Nasal cavity respiratory epithelium epithelial cell of viscerocranial mucosa (primary cell): Measurements from ENCODE around the gene PPP2R1B. TPM values are rescaled to one million over a fixed set of nuclear protein-coding genes. Genes with fewer than 3 reads are reported as not detected.

Experiments used
- total RNA-seq: library from RNA; depleted of rRNA; stranded (reverse); fragments of >200 nt; gene quantifications from 2 replicates; pipeline ENCODE4 v1.2.3, GENCODE V29; 2014

PPP2R1B gene
- total RNA-seq = 28.4 and 33.4 TPM in 2 replicates

DNA sequence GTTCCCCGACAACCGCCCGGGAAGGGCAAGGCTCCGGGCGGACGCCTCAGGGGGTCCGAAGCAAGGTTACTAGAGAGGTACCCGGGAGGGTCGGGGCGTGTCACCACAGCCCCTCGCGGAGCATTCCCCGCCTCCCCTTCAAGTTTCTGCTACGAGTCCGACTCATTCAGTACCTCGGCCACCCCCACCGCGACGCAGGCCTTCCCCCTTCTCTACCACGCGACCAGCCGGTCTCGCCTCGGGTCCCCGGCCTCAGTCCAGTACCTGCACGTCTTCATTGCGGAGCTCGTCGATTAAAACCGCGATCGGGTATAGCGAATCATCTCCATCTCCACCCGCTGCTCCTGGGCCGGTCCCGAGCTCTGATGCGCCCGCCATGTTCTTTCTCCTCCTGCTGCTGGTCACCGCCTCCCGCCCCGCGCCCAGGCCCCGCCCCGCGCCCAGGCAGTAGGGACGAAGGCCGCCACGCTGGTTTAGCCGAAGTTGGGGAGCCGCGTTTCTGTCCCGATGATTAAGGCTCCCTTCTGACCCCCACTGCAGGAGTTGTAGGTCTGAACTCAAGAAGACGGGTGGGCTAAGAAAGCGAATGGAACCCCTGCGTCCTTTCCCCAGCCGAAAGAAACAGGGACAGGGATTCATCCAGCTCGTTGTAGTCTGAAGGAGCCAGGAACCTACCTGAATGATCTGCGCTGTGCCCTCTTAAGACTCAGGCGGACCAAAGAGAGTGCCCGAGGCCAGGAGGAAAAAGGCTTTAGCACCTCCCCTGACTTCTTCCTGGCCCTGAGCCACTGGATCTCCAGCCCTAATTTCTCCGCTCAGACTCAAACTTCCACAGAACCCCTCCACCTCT, at the start of gene PPP2R1B:
PPP2R1B (minus strand) TSS at position 406 of the 850 bp plus-strand sequence; CDS start at position 378, 28 bp downstream.

Other genes with a start within 250 kb of the PPP2R1B start
- gene LAYN, start 225.7 kb downstream of the PPP2R1B start, total RNA-seq = 7.2 and 61.6 TPM in 2 replicates
- 5.8 and 9.8 TPM in 2 replicates for gene SIK2, start 163.9 kb downstream of the PPP2R1B start, total RNA-seq
- gene ALG9, start 105.2 kb upstream of the PPP2R1B start, total RNA-seq = 33.0 and 41.0 TPM in 2 replicates
- 2.1 and 2.4 TPM in 2 replicates for gene FDXACB1, start 112.8 kb upstream of the PPP2R1B start, total RNA-seq
- 15.9 and 21.2 TPM in 2 replicates for gene CFAP68, start 113.2 kb upstream of the PPP2R1B start, total RNA-seq
- gene CRYAB, start 145.4 kb upstream of the PPP2R1B start, total RNA-seq = 1.0 and 13.2 TPM in 2 replicates
- not detected in 2 replicates for gene HSPB2, start 146.3 kb upstream of the PPP2R1B start, total RNA-seq
- 1.0 and 1.1 TPM in 2 replicates for gene C11orf52, start 152.5 kb upstream of the PPP2R1B start, total RNA-seq
- gene DIXDC1, start 171.0 kb upstream of the PPP2R1B start, total RNA-seq = 16.5 and 20.2 TPM in 2 replicates